HG02763 (cell line): Measurements from ENCODE around the gene AGBL1.

ENCODE experiments used
- ATAC-seq: cut with Tn5 transposase; IDR thresholded peaks from one replicate; pipeline ENCODE4 v1.9.1; 2021; ENCODE audit warnings: mild to moderate bottlenecking, moderate library complexity; ENCODE audit not compliant: unreplicated experiment

AGBL1 gene

DNA sequence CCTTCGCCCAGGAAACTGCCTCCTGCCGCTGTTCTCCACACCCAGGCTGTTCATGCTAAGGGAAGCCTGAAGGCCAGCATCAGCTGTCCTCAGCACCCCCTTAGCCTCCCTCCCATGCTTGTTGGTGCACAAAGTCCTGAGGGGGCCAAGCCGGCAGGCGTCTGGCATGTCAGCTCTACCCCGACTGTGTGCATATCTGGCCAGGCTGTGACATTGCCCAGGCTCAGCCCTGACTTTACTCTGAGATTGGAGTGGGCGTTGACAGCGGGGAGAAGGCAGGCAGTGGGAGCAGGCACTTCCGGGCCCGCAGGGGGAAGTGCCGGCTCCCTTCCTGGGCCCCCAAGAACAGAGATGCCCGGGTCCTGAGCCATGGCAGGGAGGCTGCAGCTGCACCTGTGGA is 492.2 kb downstream of the AGBL1 start:
- no peak for ATAC-seq

DNA sequence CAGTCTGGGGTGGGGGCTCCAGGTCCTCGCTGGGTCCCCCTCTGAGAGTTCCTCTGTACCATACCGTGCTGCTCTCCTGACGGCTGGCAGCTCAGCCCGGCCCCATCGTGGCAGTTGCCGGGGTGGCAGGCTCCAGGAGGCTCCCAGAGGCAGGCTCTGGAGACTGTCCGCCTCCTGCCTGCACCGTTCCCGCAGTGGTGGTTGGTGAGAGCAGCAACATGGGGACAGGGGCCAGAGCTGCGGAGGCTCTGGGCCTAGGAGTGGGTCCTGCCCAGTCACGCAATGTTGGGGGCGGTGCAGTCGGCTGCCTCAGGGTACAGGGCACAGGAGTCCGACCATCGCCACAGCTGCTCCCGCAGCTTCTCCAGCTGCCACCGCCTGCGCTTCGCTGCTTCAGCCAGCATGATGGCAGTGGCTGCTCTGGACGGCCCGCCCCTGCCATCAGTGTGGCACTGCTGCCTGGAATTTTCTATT is 492.7 kb downstream of the AGBL1 start:
- ATAC-seq, result no peak

DNA sequence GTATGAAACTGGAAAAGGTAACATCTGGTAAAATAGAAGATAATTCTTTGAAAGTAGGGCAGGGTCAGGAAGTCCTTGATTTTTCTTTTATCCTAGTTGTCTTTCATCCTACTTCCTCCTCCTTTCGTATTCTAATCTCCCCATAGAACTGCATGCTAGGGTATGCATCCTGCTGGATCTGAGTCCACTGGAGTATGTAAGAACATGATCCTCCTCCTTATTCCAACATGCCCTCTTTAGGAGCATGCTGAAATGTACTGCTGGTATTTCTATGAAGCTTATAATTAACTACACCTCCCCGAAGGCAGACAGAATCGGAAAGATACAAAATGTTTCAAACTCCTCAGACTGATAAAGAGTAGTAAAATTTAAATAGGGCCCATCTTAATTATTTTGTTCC is 493.8 kb downstream of the AGBL1 start:
- ATAC-seq, result no peak

DNA sequence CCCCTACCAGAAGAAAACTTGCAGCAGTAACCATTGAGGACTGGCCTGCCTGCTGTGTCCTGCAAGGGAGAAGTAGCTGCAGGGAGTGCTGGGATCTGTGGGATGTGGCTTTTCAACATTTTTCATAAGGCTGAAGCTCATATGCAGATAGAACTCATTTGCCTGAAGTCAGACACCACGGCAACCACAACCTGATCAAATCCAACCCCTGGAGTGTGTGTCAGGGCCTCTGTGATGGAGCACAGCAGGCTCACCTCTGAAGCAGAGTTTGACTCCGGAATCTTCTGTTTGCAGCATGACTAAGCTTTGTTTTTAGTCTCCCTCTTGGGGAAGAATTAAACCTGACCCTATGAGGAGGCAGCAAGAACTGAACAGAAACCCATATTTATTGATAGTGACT is 508.7 kb downstream of the AGBL1 start:
- no peak for ATAC-seq

DNA sequence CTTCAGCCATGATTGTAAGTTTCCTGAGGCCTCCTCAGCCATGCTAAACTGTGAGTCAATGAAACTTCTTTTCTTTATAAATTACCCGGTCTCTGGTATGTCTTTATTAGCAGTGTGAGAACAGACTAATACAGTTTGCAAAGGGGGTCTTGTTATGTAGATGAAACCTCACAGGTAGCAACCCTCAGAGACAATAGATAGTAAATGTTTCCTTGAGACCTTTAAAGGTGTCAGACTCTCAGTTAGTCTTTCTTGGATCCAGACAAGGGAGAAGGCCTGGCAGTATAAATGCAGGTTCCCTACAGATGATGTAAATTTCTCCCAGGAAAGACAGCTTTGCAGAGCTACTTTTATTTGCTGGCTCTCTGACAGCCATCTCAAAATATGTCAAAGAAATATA is 510.8 kb downstream of the AGBL1 start:
- ATAC-seq, result no peak

DNA sequence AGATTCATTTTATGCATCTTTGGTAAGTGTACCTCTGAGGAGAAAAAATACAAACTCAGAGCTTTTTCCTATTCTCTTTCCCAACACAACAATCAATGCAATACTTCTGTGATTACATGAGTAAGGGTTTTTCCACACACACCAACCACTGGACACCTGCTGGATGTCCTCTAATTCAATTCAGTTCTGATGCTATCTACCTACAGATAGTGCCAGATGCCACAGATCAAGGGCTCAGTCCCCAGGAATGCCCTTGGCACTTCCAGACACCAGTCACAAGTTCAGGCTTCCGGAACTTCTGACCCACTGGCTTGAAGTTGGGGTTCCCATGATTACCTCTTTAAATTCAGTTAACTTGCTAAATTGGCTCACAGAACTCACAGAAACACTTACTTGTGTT is 511.5 kb downstream of the AGBL1 start:
- no peak for ATAC-seq

DNA sequence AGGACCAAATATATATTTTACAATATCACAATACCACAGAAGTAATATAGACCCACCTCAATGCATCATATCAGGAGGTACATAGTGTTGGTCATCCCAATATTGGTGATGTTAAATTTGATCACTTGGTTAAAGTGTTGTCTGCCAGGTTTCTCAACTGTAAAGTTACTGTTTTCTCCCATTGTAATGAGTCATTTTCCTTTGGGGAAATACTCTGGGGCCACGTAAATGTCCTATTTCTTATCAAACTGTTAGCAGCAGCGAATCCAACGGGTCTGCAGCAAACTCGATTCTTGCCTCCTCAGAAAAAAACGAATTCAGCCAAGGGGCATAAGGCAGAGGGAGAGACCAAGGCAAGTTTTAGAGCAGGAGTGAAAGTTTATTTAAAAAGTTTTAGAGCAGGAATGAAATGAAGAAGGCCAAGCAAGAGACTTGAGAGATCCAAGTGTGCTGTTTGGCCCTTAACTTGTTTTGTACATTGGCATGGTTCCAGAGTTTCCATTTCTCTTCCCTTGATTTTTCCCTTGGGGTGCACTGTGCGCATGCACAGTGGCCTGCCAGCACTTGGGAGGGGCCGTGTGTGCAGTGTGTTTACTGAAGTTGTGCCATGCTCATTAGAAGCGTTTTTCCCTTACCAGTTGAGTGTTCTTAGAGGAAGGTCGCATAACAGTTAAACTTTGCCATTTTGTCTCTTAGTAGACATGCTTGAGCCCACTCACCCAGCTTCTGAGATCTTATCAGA is 512.5 kb downstream of the AGBL1 start:
- no peak for ATAC-seq

DNA sequence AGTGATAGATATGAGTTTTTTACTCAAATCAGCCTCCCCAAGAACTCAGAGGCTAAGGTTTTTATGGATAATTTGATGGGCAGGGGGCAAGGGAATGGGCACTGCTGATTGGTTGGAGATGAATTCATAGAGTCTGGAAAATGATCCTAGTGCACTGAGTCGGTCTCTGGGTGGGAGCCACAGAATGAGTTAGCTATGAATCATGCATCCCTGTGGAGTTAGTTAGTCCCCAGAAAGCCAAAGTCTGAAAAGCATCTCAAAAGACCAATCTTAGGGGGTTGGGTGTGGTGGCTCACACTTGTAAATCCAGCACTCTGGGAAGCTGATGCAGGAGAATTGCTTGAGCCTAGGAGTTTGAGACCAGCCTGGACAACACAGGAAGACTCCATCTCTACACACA is 516.1 kb downstream of the AGBL1 start:
- ATAC-seq, result no peak

DNA sequence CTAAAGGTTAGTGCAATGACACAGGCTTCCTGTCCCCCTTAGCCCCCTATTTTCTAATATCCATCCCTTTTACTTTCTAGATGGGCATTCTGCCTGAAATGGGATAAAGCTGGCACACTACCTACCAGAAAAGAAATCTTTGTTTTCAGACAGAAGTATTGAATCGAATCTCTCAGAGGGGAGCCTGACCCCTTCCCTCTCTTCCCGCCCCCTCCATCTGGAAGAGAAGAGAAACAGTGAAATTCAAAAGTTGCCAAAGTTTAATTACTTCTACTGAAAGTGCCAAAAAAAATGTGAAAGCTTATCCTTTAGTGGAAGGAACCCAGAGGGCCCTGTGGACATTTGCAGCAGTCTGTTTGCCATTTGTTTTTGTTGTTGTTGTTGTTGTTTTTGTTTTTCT is 523.8 kb downstream of the AGBL1 start:
- ATAC-seq, result no peak

DNA sequence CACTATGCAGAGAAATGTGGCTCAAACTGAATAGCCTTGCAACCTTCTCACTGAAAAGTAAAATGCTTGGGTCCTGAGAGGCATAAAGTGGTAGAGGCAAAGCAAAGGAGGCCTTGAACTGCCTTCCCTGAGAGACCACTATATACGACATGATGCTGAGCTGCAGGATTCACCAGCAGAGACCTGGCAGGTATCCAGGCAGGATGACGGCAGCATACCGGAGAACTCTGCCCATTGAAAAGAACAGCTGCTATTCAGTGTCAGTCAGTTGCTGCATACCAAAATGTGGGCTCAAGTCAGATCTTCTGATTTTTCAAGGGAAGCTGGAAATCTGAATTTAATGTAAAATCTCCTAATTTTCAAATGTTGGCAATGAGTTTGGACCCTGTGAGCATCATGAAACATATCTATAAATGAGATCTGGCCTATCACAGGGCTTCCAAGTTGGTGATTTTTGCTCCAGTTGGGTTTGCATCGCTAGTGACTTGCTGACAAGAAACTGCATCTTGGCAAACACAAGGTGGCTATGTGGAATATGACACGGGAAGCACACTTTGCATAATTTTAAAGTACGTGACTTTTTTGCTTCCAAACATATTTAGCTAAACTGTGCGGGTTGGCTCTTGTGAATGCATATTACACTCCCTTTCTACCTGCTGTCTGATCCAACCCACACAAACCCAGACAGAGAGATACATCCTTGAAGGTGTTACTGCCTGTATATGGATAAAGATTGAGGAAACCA is 529.0 kb downstream of the AGBL1 start:
- ATAC-seq, result no peak

DNA sequence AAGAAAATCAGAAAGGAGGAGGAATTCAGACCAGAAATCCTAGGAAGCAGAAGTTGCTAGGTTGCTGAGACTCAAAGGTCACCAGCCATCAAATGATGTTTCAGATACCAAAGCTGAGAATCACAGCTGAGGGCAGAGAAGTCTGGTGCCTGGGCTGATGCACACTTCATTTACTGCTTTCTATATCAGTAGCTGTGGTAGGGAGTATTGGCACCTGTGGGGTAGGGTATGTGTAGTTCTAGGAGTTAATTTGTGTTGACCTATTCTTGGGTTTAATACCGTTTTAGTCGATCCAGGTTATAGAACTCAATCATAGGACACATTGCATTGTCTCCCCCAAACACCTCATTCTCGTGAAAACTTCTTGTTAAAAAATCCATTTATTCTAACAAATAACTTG is 529.6 kb downstream of the AGBL1 start:
- ATAC-seq, result no peak

DNA sequence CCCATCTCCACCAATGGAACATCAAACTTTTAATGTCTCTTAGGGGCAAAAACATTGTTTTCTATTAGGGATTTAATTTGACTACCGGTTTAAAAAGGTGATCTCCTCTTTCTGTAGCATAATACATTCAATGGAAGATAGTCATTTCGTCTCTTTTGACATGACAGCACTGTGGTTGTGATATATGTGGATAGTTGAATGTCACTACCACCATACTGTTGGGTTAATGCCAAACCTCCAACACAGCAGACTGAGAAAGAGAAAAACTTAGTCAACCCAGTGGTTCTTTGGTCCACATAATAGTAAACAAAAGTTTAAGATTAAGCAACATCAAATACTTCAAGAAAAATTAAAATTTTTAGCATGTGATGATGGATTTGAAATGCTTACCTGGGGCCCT is 530.4 kb downstream of the AGBL1 start:
- ATAC-seq, result no peak

DNA sequence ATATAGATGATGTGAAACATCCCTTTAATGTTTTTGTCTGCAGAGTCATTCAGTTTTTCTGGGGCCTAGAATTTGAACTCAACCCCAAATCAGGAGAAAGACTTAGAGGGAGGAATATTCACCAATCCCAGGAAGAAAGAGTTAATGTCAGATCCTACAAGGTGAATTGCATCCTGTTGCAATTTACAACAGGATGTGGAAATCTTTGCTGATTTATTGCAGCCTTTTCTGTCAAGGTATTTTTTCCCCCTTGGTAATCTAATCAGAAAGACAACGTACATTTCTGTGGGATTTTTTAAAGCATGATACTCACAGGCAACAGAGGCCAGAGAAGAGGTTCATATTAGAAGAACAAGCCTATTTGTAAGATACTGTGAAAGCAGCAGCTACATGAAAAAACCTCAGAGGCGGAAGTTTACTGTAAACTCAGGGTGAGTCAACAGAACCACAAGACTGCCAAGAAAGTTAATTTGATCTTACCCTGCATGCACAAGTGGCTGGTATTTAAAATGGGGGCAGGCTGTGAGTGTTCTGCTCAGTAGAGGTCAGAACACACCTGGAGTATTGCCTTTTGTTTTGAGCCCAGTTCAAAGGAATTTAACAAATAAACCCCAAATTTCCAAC is 531.9 kb downstream of the AGBL1 start:
- ATAC-seq, result no peak

DNA sequence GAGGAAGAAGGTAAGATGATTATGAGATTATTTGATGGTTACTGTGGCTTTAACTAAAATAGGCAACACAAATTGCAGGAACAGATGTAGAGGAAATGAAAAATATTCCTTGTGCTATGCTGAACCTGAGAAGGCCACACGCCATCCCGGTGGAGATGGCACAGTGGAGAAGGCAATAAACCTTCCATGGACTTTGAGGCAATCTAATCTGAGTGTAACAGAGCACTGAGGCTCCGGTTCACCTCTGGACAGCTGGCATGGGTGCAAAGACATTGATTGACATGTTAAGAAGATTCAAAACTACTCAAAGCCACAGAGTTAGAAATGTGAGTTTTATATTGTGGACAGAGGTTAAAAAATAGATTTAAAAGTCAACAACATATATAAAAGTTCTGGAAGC is 535.7 kb downstream of the AGBL1 start:
- ATAC-seq, result no peak

DNA sequence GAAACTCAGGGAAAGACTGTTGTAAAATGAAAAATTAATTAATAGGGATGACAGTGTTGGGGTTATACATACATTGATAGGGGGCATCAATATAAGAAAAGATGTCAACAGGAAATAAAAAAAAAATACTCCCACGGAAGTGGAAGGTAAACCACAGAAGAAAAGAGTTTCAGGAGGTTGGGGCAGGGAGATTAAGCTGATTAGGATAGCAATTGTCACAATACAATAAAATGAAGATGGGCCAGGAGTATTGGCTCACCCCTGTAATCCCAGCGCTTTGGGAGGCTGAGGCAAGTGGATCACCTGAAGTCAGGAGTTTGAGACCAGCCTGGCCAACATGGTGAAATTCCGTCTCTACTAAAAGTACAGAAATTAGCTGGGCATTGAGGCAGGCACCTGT is 536.1 kb downstream of the AGBL1 start:
- ATAC-seq, result no peak

DNA sequence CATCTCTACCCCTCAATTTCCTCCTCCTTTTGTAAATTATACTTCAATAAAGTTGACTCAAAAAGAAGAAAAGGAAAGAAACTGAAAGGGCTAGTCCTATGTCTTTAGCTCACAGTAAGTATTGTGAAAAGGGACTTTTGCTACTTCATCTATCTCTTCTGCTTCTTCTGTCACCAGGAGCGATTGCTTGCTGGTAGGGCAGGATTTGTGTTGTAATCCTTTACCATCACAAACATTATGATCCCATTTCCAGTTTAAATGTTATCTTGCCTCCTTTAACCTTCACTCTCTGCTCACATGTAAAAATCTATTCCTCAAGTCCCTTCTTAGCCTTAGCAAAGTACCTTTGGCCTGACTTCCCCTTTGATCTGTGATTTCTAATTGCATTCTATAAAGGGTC is 537.1 kb downstream of the AGBL1 start:
- no peak for ATAC-seq

DNA sequence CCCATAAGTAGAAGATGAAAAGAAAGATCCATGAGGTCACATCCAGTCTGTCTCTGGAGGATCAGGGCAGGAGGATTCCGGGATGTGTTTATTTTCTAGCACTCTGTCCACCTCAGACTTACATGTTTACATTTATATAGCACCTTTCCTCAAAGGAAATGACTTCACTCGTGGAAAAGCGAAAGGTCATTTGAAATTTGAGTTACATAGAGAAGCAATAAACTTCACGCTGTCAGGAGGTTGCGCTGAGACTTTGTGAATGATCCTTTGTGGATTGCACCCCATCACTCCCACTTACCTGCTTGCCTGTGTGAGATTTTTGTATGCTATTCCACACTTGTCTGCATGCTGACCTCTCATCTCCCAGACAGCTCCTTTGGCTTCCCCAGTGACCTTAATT is 540.5 kb downstream of the AGBL1 start:
- no peak for ATAC-seq

DNA sequence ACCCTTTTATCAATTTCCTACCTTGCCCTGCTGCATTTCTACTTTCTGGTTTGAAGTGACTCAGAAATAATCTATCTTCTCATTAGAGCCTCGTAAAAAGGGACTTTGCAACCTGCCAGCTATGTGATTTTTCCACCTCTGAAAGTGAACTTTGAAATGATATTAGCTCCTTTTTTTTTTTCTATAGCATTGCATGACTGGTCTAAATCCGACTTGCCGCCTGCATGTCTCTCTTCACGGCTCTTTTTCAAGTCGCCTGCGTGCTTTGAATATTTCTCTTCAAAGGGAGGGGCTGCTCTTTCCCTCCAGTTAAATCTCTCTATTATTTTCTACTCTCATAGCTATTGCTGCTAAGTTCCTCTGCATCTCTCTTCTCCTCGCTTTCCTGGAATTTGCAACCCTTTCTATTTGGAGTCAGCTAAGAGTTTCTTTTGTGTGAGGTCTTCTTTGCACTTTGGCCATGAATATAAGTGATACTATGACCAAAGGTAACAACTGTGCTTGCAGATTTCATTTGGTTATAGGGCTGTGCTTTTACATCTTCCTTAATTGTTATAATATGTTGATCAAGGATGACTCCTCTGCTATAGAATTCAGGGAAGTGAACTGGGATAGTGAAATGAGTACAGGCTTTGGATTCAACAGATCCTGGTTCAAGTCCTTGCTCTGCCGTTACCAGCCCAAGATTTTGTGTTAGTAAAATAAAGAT is 541.1 kb downstream of the AGBL1 start:
- ATAC-seq, result no peak

DNA sequence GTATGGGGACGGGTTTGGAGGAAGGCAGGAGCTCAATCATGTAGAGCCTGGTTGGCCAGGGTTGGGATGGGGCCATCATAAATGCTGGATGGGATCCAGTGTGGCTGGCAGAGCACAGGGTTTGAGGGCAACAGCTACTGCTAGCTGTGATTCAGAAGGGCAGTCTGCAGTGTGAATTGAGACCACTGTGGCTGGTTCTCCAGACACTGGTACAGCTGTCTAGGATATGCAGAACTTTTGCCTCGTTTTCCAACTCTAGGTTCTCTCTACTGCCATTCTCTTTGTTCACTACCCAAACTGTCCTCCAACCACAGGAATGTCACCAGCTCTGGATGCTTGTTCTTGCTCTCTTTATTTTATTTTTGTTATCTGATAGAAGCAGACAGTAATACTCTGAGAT is 543.6 kb downstream of the AGBL1 start:
- ATAC-seq, result no peak

DNA sequence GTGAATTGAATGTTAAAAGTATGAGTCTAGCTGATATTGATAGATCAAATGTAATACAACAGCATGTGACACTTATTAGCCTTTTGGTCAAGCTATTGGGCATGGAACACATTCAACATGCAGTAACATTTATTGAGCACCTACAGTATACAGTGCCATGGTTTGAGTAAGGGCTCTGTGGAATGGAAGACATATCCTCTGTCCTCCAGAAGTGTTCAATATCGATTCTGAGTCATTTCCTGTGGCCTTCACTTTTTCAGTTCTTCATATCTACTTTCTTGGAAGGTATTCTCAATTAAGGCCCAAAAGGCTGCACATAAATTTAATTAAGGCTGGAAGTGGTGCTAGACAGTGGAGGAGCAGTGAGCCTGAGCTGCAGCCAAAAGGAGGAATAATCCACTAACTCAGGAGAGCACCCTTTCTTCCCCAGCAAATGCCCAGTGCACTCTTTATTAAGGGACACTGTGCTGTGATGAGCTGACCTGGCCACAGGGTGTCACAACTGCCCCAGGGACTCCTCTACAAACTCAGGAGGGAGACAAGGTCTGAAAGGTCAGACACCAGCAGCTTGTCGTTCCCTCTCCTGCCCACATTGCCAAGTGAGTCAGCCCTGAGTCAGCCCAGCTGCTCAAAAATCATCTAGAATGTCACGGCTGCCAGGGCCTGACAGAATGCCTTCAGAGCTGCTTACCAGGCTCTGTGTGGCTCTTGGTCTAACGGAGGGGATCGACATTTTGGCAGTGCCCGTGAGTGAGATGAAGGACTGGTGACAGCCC is 544.8 kb downstream of the AGBL1 start:
- ATAC-seq, result no peak
